Neuronal stem cell (in vitro differentiated cells): ENCODE data around the gene NKIRAS1.

Experiments
- DNase-seq: peaks from one replicate; pipeline ENCODE4 v3.0.0-alpha.2; 2013; ENCODE audit warnings: low spot score
- H2AFZ ChIP-seq: one replicate; pipeline ENCODE4 v1.6.1; 2013; ENCODE audit warnings: mild to moderate bottlenecking, low read length, inconsistent platforms
- H2AK5ac ChIP-seq: 2 replicates; pipeline ENCODE4 v1.6.1; 2013; ENCODE audit warnings: low read depth, mild to moderate bottlenecking, inconsistent platforms, low read length, moderate library complexity, mixed read lengths
- H2BK120ac ChIP-seq: 2 replicates; pipeline ENCODE4 v1.6.1; 2013; ENCODE audit warnings: low read depth, mild to moderate bottlenecking, inconsistent platforms, low read length, moderate library complexity, mixed read lengths
- H2BK12ac ChIP-seq: one replicate; pipeline ENCODE4 v1.6.1; 2013; ENCODE audit warnings: low read length, inconsistent platforms
- H2BK15ac ChIP-seq: 2 replicates; pipeline ENCODE4 v1.6.1; 2013; ENCODE audit warnings: mild to moderate bottlenecking, low read length, inconsistent platforms, mixed read lengths
- H2BK5ac ChIP-seq: one replicate; pipeline ENCODE4 v1.6.1; 2013; ENCODE audit warnings: inconsistent platforms, mild to moderate bottlenecking, low read length, moderate library complexity
- H3K14ac ChIP-seq: one replicate; pipeline ENCODE4 v1.6.1; 2013; ENCODE audit warnings: low read length, inconsistent platforms
- H3K18ac ChIP-seq: 2 replicates; pipeline ENCODE4 v1.6.1; 2013; ENCODE audit warnings: low read length, inconsistent platforms
- H3K23ac ChIP-seq: 2 replicates; pipeline ENCODE4 v1.6.1; 2013; ENCODE audit warnings: low read depth, mild to moderate bottlenecking, mixed read lengths, low read length, inconsistent platforms; ENCODE audit not compliant: poor library complexity
- H3K27ac ChIP-seq: replicated peaks from 3 replicates; pipeline ENCODE4 v1.5.1; 2013; ENCODE audit warnings: low read length, inconsistent platforms
- H3K27me3 ChIP-seq, 3 experiments: 2 replicates each; pipeline ENCODE4 v1.6.1; 2013; ENCODE audit warnings: low read length in 3 of 3, mild to moderate bottlenecking in 2 of 3, inconsistent platforms in 1 of 3, low read depth in 1 of 3, mixed read lengths in 1 of 3, moderate library complexity in 1 of 3; ENCODE audit not compliant: control insufficient read depth in 3 of 3, insufficient read depth in 3 of 3
- H3K36me3 ChIP-seq, 2 donors: replicated peaks in 1 of 2; 2 replicates each; pipeline ENCODE4 v1.6.1; 2013; ENCODE audit warnings: low read length in 2 of 2; ENCODE audit not compliant: control insufficient read depth in 2 of 2, insufficient read depth in 2 of 2
- H3K4ac ChIP-seq: 2 replicates; pipeline ENCODE4 v1.6.1; 2013; ENCODE audit warnings: inconsistent platforms, mild to moderate bottlenecking, low read length, moderate library complexity
- H3K4me1 ChIP-seq, 2 donors: 1 replicate in 1 of 2; 2 replicates in 1 of 2; pipeline ENCODE4 v1.6.1; 2013; ENCODE audit warnings: low read length in 2 of 2, low read depth in 1 of 2; ENCODE audit not compliant: control insufficient read depth in 2 of 2, insufficient read depth in 1 of 2
- H3K4me2 ChIP-seq: one replicate; pipeline ENCODE4 v1.6.1; 2013; ENCODE audit warnings: mild to moderate bottlenecking, low read length, inconsistent platforms; ENCODE audit not compliant: insufficient read depth, poor library complexity, severe bottlenecking
- H3K4me3 ChIP-seq, 2 donors: 2 replicates each; pipeline ENCODE4 v1.5.1; 2013; ENCODE audit warnings: low read length in 2 of 2, mild to moderate bottlenecking in 2 of 2, inconsistent platforms in 1 of 2, moderate library complexity in 1 of 2
- H3K79me1 ChIP-seq: one replicate; pipeline ENCODE4 v1.6.1; 2013; ENCODE audit warnings: low read depth, mild to moderate bottlenecking, inconsistent platforms, low read length, moderate library complexity
- H3K9ac ChIP-seq: one replicate; pipeline ENCODE4 v1.6.1; 2013; ENCODE audit warnings: mild to moderate bottlenecking, low read depth, low read length, inconsistent platforms; ENCODE audit not compliant: poor library complexity
- H3K9me3 ChIP-seq, 2 donors: replicated peaks in 1 of 2; 2 replicates each; pipeline versions ENCODE3 to v1.6.1; 2013; ENCODE audit warnings: low read length in 2 of 2, mild to moderate bottlenecking in 2 of 2, inconsistent platforms in 1 of 2, low read depth in 1 of 2, mixed read lengths in 1 of 2, moderate library complexity in 1 of 2; ENCODE audit not compliant: control insufficient read depth in 2 of 2, insufficient read depth in 1 of 2
- H4K8ac ChIP-seq: one replicate; pipeline ENCODE4 v1.6.1; 2013; ENCODE audit warnings: low read depth, mild to moderate bottlenecking, inconsistent platforms, low read length, moderate library complexity
- H4K91ac ChIP-seq: one replicate; pipeline ENCODE4 v1.6.1; 2013; ENCODE audit warnings: low read length, low read depth, mild to moderate bottlenecking, inconsistent platforms; ENCODE audit not compliant: poor library complexity
- WGBS, 2 donors: extraction: QIAGEN DNeasy Blood & Tissue Kit; methylation state at CpG; one replicate each; pipeline ENCODE4 v1.1.7; 2013; ENCODE audit warnings: missing lambda C conversion rate in 2 of 2, mixed read lengths in 1 of 2; ENCODE audit not compliant: insufficient read length in 2 of 2, insufficient replicate concordance in 1 of 2; ENCODE audit errors: extremely low coverage in 2 of 2; 5-methylcytosine and 5-hydroxymethylcytosine counted together

The NKIRAS1 gene

DNA sequence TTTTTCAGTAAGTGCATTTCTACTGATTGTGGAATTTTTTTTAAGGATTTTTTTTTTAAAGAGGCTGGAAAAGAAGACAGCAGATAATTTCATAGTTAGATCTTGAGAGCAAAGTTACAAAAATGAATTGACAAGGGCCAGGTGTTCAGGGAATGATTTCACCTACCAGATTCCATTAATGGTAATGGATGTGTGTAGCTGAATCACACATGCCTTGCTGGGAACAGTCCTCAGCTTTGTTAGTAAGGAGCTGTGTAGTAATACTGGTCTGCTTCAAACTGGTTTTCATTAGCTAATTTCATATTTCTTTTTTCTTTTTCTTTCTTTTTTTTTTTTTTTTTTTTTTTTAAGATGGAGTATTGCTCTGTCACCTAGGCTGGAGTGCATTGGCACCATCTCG is 44.3 kb upstream of the NKIRAS1 start:
- no peak overlapping the region for H2BK5ac ChIP-seq
- H4K91ac ChIP-seq, result no peak overlapping the region
- no peak overlapping the region for H2AK5ac ChIP-seq
- WGBS, 2 donors, result no CpG with 5 or more reads among the region's 1 CpG
- no peak overlapping the region for H3K4ac ChIP-seq
- H3K27ac ChIP-seq, result no peak overlapping the region
- no peaks in the 10 kb centered on the region for H3K79me1 ChIP-seq
- H2AFZ ChIP-seq, result no peak overlapping the region
- no peak overlapping the region for H2BK15ac ChIP-seq
- no peak overlapping the region for H3K23ac ChIP-seq
- H3K4me3 ChIP-seq, result no peak overlapping the region
- no peak overlapping the region for H3K9ac ChIP-seq
- H3K27me3 ChIP-seq, result no peaks in the 10 kb centered on the region
- H3K14ac ChIP-seq, result no peak overlapping the region
- no peak overlapping the region for H3K4me2 ChIP-seq
- no peak overlapping the region for H2BK12ac ChIP-seq
- no peak overlapping the region for H4K8ac ChIP-seq
- no peak overlapping the region for H3K18ac ChIP-seq
- H2BK120ac ChIP-seq, result no peak overlapping the region
- H3K4me1 ChIP-seq, result no peaks in the 10 kb centered on the region
- H3K9me3 ChIP-seq, result no peaks in the 10 kb centered on the region
- no peak for DNase-seq
- peaks cover 8 to 75% of the 10 kb centered on the region in 2 donors for H3K36me3 ChIP-seq

DNA sequence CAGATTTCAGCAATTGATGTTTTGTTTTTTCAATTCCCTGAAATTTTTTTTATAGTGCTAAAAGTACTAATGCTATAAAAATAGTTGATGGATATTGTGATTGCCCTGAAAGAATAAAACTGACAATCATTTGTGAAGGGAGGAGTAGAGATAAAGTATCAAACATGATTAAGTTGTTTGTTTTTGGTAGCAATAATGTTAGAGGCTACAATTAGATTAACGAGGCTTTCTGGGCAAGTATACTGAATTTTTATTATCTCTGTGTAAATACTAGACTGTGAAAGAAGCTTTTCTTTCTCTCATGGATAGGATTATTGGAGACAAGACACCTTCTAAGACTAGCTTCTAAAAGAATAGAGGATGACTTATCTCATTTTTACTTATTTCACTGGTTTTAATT is 43.9 kb upstream of the NKIRAS1 start:
- Histone ChIP-seq H3K9me3 (no peaks in the 10 kb centered on the region), H3K79me1 (no peaks in the 10 kb centered on the region), H4K91ac (no peak overlapping the region), H2BK5ac (no peak overlapping the region), H2BK120ac (no peak overlapping the region), H3K9ac (no peak overlapping the region), H3K4me3 (no peak overlapping the region), H3K27me3 (no peaks in the 10 kb centered on the region), H2AK5ac (no peak overlapping the region), H3K4me1 (no peaks in the 10 kb centered on the region), H3K14ac (no peak overlapping the region), H3K23ac (no peak overlapping the region), H3K36me3 (peaks cover 7 to 75% of the 10 kb centered on the region in 2 donors), H3K4me2 (no peak overlapping the region), H3K4ac (no peak overlapping the region), H2BK15ac (no peak overlapping the region), H3K27ac (no peak overlapping the region), H2AFZ (no peak overlapping the region), H2BK12ac (no peak overlapping the region), H4K8ac (no peak overlapping the region), H3K18ac (no peak overlapping the region)
- no CpG with 5 or more reads among the region's 1 CpG for WGBS, 2 donors
- no peak for DNase-seq

DNA sequence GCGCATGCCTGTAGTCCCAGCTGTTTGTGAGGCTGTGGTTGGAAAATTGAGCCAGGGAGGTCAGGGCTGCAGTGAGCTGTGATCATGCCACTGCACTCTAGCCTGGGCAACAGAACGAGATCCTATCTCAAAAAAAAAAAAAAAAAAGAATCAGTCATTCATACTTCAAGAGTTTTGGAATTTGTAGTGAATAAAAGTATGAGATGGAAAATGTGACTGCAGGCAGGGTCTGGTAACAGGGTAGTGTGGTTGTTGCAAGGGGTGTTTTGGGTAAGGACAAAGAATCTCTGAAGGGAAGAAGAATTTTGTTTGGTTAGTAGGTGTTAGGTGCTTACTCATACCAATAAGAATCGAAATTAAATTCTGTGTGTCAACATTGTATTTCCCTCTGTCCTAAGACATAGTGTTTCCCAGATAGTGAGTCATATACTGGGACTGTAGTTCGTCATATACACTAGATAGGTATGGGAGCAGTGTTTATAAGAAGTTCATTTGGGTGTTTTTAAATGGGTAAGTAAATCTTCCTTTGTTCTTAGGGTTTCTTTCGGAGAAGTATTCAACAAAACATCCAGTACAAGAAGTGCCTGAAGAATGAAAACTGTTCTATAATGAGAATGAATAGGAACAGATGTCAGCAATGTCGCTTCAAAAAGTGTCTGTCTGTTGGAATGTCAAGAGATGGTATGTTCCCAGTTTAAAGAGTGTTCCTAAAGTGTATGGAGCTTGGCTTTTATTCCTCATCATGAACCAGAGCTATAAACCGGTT is 42.5 kb upstream of the NKIRAS1 start:
- no peak overlapping the region for H2BK12ac ChIP-seq
- no peak overlapping the region for H3K18ac ChIP-seq
- H3K4me1 ChIP-seq, result no peaks in the 10 kb centered on the region
- no peak overlapping the region for H3K4me3 ChIP-seq
- H2BK15ac ChIP-seq, result no peak overlapping the region
- no peaks in the 10 kb centered on the region for H3K27me3 ChIP-seq
- no peak overlapping the region for H3K27ac ChIP-seq
- WGBS, 2 donors, result no CpG with 5 or more reads among the region's 7 CpGs
- H3K9ac ChIP-seq, result no peak overlapping the region
- no peak overlapping the region for H3K23ac ChIP-seq
- no peak overlapping the region for H2BK120ac ChIP-seq
- no peaks in the 10 kb centered on the region for H3K79me1 ChIP-seq
- DNase-seq, result no peak
- H3K9me3 ChIP-seq, result no peaks in the 10 kb centered on the region
- no peak overlapping the region for H2AFZ ChIP-seq
- H3K4me2 ChIP-seq, result no peak overlapping the region
- no peak overlapping the region for H2BK5ac ChIP-seq
- no peak overlapping the region for H4K91ac ChIP-seq
- H4K8ac ChIP-seq, result no peak overlapping the region
- H3K14ac ChIP-seq, result no peak overlapping the region
- H3K36me3 ChIP-seq, result peaks cover 7 to 75% of the 10 kb centered on the region in 2 donors
- H2AK5ac ChIP-seq, result no peak overlapping the region
- no peak overlapping the region for H3K4ac ChIP-seq

DNA sequence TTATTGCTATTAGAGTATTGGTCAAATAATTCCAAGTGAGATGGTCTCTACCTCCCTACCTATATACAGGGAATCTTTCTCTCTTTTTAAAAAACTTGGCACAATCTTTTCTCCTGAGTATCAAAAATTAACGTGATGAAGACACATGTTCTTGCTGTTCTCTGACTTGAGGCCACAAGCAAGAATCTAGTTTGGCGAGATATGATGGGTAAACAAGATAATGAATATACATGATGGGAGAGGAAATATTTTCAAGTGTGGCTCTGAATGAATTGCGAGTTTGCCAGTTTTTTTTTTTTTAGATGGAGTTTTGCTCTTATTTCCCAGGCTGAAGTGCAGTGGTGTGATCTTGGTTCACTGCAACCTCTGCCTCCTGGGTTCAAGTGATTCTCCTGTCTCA is 39.9 kb upstream of the NKIRAS1 start:
- H2BK120ac ChIP-seq, result no peak overlapping the region
- H2AFZ ChIP-seq, result no peak overlapping the region
- no peak overlapping the region for H4K8ac ChIP-seq
- H2BK15ac ChIP-seq, result no peak overlapping the region
- no peak overlapping the region for H3K14ac ChIP-seq
- H3K27me3 ChIP-seq, result no peaks in the 10 kb centered on the region
- H4K91ac ChIP-seq, result no peak overlapping the region
- H2BK5ac ChIP-seq, result no peak overlapping the region
- H3K23ac ChIP-seq, result no peak overlapping the region
- no peak overlapping the region for H2BK12ac ChIP-seq
- no peak overlapping the region for H3K18ac ChIP-seq
- DNase-seq, result no peak
- H2AK5ac ChIP-seq, result no peak overlapping the region
- peaks cover 3 to 55% of the 10 kb centered on the region in 2 donors for H3K36me3 ChIP-seq
- H3K9me3 ChIP-seq, result no peaks in the 10 kb centered on the region
- no peak overlapping the region for H3K9ac ChIP-seq
- H3K27ac ChIP-seq, result no peak overlapping the region
- no peak overlapping the region for H3K4ac ChIP-seq
- no CpG with 5 or more reads among the region's 3 CpGs for WGBS, 2 donors
- H3K4me3 ChIP-seq, result no peak overlapping the region
- no peak overlapping the region for H3K4me2 ChIP-seq
- H3K79me1 ChIP-seq, result no peaks in the 10 kb centered on the region
- H3K4me1 ChIP-seq, result no peaks in the 10 kb centered on the region
